GM21360 (cell line): ENCODE measurements around the gene GALNT16.
"Not testable (repeated sequence)": the region's sequence is repeated elsewhere in the genome, so short reads cannot be mapped to it uniquely, and the experiment has no call there.

ENCODE experiments used
- ATAC-seq: cut with Tn5 transposase; IDR thresholded peaks from one replicate; pipeline ENCODE4 v1.9.1; 2021; ENCODE audit warnings: mild to moderate bottlenecking, moderate library complexity; ENCODE audit not compliant: unreplicated experiment

GALNT16 gene

DNA sequence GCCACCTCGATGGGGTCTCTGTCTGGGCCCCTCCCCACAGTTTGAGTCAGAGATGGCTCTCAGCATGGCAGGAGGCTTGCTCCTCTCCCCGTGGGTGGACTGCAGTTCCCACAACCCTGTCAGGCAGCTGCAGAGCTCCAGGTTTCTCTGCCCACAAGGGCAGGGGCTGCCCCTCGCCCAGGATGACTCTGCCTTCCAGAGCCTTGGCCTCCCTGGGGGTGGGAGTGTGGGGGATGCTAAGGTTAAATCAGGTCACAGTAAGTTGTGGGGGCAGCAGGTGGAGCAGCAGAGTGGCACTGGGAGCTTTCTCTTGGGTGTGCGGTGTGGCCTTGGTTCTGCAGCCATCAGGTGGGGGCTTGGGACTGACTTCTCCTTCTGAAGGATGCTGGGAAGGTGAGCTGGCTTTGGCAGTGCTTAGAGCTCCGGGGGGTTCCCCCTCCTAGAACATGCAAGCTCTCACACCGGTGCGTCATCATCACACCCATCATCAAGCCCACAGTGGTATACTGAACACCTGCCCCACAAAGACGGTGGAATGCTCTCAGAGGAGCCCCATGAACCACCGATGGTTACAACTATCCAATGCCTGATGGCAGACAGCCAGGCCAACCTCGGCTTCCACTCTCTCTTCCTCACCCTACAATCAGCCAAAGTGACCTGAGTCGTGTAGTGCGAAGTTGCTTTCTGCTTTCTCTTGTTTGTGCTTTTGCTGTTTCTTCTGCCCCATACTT is 98.4 kb downstream of the GALNT16 start:
- no peak for ATAC-seq

DNA sequence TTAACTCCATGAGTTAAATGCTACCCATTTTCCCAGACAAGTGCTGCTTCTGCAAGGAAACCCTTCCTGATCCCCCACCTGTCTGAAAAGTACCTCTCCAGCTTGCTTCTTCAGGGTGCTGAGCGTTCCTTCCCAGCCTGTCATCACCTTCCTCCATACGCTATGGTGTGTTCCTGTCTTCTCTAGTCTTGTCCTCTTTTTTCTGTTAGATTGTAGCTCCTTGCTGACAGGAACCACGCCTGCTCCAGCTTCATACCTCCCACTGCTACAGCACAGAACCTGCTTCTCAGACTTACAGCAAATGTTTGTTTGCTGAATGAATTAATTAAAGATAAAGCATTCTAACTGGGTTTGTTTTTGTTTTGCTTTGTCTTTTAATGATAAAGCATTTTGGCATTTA is 99.0 kb downstream of the GALNT16 start:
- ATAC-seq: no peak

DNA sequence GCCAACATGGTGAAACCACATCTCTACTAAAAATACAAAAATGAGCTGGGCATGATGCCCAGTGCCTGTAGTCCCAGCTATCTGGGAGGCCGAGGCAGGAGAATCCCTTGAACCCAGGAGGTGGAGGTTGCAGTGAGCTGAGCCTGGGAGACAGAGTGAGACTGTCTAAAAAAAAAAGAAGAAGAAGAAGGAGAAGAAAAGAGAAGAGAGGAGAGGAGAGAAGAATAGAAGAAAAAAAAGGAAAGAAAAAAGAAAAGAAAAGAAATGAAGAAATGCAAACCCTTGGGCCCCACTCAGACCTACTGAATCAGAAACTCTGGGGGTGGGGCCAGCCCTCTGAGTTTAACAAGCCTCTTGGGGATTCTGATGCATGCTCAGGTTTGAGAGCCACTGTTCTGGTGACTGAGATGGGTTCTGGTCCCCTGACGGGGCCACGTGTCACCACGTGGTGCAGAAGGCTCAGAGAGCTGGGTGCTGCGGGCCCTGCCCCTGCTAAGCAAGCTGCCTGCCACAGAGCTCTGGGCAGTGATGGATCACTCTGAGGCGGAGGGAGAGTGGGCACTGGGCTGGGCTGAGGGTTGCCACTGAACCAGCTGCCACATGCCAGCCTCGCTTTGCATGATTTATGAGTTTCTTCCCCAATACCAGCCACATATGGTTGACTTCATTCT is 100.6 kb downstream of the GALNT16 start:
- ATAC-seq: no peak

DNA sequence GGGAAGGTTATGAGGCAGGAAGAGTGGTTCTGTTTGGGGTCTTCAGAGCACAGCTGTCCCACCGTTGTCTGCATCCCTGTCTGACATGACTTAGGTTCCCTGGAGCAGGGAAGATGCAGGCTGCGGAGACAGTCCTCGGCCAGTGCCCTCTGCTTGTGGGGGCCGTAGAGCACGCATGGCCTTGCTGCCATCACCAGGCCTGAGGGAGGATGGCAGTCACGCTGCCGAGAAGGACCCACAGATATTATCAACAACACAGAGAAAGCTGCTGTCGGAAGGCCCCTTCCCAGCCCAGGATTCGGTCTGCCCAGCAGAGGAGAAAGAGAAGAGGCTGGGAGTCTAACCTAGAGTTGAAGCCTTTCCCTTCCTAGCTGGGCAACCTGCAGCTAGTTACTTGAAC is 103.1 kb downstream of the GALNT16 start:
- ATAC-seq: no peak

DNA sequence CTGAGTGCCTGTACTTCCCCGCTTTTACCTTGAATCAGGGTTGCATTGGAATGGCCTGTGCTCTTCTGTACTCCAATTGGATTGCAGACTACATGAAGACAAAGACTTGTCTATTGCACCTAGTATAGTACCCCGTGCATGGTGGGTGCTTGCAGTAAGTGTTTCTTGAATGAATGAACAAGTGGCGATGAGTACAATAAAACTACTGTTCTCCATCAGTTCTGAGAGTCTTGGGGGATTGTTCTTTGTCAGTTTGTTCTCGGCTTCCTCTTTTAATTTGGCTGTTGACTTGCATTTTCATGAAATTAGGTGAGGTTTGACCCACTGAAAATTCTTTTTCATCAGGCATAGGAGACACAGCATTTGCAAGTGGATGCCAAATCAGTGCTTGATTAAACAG is 104.0 kb downstream of the GALNT16 start:
- no peak for ATAC-seq

DNA sequence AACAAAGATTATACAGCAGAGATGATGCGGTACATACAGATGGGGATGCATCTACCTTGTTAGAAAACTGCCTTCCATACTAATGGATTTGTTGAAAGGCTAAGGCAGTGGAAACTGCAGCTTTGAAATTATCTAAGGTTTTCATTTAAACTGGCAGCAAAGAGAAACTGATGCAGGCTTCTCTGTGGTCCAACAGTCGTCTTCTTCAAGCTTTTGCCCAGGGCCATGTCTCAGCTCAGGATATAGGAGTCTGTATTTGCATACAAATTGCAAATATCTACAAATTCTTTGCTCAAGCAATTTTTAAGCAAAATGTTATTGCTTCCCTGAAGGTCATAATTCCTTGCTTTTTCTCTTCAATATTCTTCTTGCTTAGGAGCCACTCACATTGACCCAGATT is 104.4 kb downstream of the GALNT16 start:
- no peak for ATAC-seq

DNA sequence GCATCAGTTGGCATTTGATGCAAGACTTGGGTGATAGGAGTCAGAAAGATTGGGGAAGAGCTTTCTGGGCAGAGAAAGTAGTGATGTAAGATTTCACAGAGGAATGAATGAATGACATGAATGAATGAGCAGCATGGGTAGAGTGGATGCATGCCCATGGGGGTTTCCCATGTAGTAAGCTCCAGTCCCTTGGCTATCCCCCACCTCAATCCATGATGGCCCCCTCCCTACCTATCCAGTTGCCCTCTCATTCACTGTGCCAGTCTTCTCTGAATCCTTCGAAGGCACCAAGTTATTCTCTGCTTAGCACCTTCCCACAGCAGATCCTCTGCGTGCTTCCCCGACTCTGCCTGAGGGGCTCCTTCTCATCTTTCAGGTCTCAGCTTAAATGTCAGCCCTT is 106.1 kb downstream of the GALNT16 start:
- ATAC-seq: no peak

DNA sequence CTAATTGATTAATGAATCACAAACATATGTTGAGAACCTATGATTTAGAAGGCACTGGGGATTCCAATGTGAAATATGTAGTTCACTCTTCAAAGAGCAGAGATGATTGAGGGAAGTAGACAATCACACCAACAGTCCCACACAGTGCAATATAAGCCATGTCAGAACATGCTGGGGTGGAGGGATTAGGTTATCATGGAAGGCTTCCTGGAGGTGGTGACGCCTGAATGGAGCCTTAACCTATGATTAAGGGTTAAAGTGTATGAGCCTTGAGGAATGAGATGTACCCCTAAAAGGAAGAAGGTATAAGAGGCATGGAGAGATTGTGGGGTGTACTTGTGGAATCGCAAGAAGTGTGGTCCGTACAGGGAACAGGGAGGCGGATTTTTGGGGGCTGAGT is 106.8 kb downstream of the GALNT16 start:
- ATAC-seq: no peak

DNA sequence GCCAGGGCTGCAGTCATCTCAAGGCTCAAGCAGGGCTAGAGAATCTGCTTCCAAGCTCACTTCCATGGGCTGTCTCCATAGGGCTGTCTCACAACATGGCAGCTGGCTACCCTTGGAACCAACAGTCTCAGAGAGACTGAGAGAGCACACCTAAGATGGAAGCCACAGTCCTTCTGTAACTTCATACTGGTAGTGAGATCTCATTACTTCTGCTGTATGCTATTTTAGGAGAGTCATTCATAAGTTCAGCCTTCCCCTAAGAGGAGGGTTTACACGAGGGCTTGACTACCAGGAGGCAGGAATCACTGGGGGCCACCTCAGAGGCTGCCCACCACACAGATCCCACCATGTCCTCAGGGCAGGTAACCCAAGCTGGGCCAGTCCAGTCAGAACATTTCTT is 108.4 kb downstream of the GALNT16 start:
- ATAC-seq: no peak

DNA sequence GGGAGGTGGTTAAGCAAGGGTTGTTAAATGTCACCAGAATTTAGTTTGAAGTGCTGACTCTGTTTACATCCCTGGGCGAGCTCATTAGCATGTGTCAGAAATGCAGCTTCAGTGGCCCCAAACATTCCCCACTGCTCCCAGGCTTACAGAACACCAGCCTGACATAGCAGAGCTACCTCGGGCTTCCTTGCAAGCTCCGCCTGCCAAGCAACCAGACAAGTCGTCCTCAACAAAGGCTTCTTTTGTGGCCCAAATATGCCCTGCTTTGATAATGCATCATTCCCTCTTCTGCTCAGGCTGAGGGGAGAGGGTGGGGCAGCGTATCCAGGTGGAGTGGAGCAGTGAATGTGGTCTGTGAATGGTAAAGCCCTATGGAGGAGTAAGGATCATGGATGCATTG is 110.1 kb downstream of the GALNT16 start:
- ATAC-seq: no peak

DNA sequence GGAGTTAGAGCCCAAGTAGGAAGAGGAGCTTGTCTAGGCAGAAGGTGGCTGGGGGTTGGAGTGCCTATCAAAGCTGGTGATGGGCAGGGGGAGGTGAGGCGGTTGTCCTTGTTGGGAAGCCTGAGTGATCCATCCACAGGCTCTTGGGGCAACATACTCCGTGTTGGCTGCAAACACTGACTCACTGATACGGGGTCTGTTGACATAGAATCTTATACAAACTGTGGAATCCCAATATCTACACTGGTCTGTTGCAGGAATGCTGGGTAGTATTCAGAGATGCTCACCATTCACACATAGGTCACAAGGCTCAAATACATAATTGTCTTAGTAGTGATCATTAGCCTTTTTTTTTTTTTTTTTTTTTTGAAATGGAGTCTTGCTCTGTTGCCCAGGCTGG is 112.2 kb downstream of the GALNT16 start:
- ATAC-seq: no peak

DNA sequence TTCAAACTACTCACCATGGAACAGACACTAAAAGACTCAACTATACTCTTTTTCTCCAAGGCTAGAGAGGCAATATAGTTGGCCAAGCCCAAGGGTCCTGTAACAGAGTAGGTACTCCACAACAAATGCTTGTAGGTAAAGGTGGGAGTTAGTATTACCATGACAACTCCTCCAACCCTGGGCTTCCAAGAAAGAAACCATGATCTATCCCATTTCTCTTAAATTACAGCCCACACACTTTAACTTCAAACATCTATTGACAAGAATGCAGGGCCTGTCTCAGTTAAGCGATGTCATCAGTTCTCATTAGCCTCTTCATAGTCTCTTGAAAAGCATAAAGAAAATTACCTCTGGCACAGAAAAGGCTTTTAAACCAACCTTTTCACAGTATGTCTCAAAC is 113.1 kb downstream of the GALNT16 start:
- no peak for ATAC-seq

DNA sequence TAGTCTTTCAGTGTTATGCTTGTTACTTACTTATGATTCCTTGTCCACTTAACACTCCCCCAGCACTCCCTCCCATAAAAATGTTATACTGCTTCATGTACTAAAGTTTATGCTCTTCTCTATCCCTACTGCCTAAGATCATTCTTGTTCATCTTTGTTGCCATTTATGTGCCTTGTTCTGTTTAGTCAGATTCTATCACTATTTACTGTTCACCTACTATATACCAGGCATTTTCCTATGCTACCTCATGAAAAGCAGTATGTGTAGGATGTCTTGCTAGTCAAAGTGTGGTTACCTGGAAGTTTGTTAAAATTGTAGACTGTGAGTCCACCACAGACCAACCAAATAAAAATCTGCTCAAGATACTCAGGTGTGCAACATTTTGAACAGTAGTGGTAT is 114.3 kb downstream of the GALNT16 start:
- ATAC-seq: no peak

DNA sequence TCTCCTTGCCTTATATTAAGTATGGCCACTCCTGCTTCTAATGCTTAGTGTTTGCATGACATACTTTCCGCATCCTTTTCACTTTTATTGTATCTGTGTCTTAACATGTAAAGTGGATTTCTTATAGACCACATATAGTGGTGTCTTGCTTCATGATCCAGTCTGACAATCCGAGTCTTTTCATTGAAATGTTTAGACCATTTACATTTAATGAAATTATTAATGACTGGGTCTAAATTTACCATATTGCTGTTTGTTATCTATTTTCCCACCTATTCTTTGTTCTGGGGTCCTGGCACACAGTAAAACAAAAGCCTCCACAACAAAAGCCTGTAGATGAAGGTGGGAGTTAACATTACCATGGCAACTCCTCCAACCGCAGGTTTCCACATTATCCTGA is 115.2 kb downstream of the GALNT16 start:
- ATAC-seq: no peak

DNA sequence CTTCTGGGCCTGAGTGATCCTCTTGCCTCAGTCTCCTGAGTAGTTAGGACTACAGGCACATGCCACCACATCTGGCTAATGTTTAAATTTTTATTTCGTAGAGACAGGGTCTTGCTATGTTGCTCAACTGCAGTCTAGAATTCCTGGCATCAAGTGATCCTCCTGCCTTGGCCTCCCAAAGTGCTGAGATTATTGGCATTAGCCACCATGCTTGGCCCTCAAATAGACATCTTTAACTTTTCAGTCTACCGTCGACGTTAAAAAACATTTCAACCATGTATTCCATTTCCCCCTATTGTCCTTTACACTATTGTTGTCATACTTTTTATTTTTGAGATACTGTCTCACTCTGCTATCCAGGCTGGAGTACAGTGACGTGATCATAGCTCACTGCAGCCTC is 115.8 kb downstream of the GALNT16 start:
- ATAC-seq: no peak

DNA sequence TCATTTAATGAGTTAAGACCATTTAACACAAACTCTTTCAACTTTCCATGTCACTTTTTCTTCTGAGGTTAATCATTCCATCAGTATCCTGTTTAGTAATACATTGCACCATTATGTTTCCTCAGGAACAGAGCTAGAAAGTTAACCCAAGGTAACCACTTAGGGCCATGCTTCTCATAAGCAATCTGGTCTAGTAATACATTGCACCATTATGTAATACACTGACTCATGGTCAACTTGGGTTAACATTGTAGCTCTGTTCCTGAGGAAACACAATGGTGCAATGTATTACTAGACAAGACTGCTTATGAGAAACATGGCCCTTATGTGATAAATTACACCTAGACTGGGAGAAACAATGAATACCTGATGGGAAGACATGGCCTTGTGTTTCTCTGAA is 116.5 kb downstream of the GALNT16 start:
- no peak for ATAC-seq

DNA sequence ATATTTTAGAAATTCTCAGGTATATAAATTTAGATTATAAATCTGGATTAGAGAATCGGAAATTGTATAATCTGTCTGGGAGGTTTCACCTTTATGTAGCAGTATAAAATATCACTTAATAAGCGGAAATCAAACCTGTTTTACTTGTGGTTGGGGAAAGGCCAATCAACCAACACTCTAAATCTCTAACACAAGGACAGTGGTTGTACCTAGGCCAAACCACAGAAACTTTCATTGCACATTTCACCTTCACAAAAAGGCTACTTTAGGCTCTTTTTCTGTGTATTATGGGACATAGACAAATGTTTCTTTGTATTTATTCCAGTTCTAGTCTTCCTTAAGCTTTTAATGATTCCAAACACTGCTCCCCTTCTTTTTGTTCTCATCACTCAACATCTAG is 118.3 kb downstream of the GALNT16 start:
- no peak for ATAC-seq

DNA sequence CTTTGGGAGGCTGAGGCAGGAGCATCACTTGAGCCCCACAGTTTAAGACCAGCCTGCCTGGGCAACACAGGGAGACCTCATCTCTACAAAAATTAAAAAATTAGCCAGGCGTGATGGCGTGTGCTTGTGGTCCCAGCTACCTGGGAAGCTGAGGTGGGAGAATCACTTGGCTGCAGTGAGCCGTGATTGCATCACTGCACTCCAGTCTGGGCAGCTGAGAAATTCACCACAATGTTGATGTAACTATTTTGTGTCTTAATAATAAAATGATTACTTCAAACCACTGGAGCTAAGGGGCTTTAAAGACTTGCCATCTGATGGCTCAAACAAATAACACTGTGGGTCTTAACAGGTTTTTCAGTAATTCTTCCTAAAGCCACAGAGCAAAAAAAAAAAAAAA is 127.4 kb downstream of the GALNT16 start:
- ATAC-seq: no peak

DNA sequence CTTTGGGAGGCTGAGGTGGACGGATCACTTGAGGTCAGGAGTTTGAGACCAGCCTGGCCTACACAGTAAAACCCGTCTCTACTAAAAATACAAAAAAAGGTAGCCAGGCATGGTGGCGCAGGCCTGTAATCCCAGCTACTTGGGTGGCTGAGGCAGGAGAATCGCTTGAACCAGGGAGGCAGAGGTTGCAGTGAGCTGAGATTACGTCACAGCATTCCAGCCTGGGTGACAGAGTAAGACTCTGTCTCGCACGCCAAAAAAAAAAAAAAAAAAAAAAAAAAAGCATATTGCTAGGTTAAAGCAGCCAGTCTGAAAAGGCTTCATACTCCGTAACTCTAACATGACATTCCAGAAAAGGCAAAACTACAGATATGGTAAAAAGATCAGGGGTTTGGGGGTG is 131.4 kb downstream of the GALNT16 start:
- ATAC-seq: not testable (repeated sequence)

DNA sequence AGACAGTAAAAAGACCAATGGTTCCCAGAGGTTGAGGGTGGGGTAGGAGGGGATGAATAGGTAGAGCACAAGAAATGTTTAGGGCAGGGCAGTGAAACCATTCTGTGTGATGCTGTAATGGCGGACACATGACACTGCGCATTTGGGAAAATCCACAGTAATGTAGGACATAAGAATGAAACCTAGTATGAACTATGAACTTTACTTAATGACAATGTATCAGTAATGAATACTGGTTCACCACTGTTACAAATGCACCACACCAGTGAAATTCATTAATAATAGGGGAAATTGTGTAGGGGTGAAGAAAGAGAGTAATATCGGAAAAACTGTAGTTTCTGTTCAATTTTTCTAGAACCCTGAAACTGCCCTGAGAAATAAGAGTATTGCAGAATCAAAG is 132.5 kb downstream of the GALNT16 start:
- no peak for ATAC-seq

DNA sequence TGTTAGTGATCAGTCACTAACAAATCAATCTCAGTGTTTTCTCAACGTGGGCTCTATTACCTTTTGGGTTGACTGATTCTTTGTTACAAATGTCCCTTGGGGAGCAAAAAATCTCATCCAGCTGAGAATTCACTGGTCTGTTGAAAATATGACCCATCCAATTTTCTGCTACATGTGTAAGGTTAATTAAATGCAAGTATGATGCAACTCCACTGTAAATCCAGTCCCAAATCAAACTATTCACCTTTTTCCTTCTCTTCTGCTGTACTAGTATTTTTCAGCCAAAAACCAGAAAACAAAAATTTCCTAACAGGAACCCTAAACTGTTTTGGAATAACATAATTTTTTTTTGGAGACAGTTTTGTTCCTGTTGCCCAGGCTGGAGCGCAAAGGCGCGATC is 136.0 kb downstream of the GALNT16 start:
- no peak for ATAC-seq

DNA sequence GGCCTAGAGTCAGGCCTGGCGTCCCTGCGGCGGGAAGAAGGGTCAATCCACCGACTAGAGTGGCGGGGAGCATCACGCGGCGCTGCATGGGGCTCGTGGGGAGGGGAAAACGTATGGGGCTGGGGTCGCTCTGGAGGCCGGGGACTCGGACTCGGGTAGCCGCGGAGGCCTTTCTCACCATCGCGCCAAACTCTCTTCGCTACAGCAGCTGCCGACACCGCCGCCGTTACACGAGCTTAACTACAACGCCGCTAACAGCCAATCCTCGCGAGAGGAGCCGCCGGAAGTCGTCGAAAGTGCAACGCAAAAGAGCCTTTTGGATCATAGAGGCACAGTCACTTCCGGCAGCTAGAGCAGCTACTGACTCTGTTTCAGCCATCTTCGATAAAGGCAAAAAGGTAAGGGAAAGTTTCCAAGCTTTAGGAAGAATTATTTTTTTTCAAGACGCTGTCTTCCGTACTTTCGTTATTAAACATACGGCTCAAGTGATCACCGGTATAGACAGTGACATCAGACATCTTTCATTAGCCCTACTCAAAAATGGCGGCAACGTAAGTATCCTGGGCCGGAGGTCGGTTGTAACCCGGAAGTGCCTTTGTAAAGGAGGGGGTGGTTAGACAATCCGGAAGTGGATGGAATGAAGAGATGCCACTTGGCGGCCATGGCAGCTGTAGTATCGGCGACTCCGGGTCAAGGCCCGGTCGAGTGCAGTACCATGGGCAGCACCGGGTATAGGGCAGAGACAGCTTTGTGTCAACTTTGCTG is 138.3 kb downstream of the GALNT16 start, which contains the start of the genes ERH and SLC39A9:
TSS of gene ERH (minus strand) at position 247 of the 765 bp plus-strand sequence. CDS start at position 181, 66 bp downstream.
TSS of gene SLC39A9 (plus strand) at position 640 of the 765 bp plus-strand sequence. CDS start 678 bp downstream, outside the sequence.
- ATAC-seq: peak; percentile 88
